Subcutaneous adipose tissue (tissue), 4 donors: ENCODE measurements around the gene GLYATL2. TPM values are rescaled to one million over a fixed set of nuclear protein-coding genes. Genes with fewer than 3 reads are reported as not detected.

Source experiments
- CTCF ChIP-seq: fragments of 450-650 bp; IDR thresholded peaks from one replicate; pipeline ENCODE4 v1.5.1; 2016; ENCODE audit warnings: low read depth, mild to moderate bottlenecking, control low read depth, antibody characterized with exemption, moderate library complexity
- total RNA-seq, 4 donors: library from RNA; depleted of rRNA; stranded (reverse); fragments of >200 nt; gene quantifications; one replicate each; pipeline ENCODE4 v1.1.0, GENCODE V29; 2016

The GLYATL2 gene
- total RNA-seq, 4 donors from 2014 or later = not detected

GRCh38 chr11:58866788-58867187 lies 22.3 kb upstream of the GLYATL2 start:
- no peak for TF ChIP-seq CTCF

- no peak for TF ChIP-seq CTCF
These were observed 19.8 kb upstream of the GLYATL2 start for GRCh38 chr11:58864335-58864734.

GRCh38 chr11:58863697-58864096 lies 19.2 kb upstream of the GLYATL2 start:
- TF ChIP-seq CTCF = no peak

GRCh38 chr11:58861533-58861932 lies 17.0 kb upstream of the GLYATL2 start:
- no peak for TF ChIP-seq CTCF

GRCh38 chr11:58856806-58857205 lies 12.3 kb upstream of the GLYATL2 start:
- no peak for TF ChIP-seq CTCF

- TF ChIP-seq CTCF = no peak
These were observed 882 bp upstream of the GLYATL2 start for GRCh38 chr11:58845386-58845785.

- TF ChIP-seq CTCF = no peak
These were observed 6.7 kb downstream of the GLYATL2 start for GRCh38 chr11:58837707-58838388.
